Activated naive CD4-positive, alpha-beta T cell treated with anti-CD3 and anti-CD28 coated beads, Interleukin-2, amount 50 U/mL, for 16 hours (primary cell): Measurements from ENCODE around the gene CAVIN1.
"Not testable (repeated sequence)": the region's sequence is repeated elsewhere in the genome, so short reads cannot be mapped to it uniquely, and the experiment has no call there.

Experiments used
- DNase-seq: peaks from one replicate; pipeline ENCODE4 v3.0.0-alpha.2; 2020

The CAVIN1 gene

DNA sequence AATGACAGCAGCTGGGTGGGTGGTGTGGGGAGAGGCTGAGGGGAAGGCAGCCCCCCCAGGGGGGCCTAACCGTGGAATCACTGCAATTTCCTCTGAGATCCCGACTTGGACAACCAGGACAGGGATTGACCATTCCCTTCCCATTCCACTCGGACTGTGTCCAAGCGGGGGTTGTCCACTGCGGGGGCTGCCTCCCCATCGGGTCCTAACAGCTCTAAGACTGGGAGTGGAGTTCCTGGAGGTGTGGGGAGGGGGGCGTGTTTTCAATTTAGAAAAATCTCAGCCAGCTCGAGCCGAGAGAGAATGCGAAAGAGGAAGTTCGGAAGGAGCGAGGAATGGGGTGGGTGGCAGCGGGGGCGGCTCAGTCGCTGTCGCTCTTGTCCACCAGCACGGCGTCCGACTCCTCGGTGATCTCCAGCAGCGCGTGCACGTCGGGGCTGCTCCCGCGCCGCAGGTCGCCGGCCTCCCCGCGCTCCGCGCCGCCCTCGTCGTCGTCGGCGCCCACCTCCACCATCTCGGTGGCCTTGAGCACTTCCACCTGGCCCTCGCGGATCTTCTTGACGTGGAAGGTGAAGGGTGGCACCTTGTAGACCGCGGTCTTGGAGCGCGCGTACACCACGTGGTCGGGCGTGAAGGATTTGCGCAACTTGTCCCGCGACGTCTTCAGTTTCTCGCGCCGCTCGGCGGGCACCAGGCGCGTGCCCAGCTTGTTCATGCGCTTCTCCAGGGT lies 18.6 kb downstream of the CAVIN1 start:
- no peak for DNase-seq

DNA sequence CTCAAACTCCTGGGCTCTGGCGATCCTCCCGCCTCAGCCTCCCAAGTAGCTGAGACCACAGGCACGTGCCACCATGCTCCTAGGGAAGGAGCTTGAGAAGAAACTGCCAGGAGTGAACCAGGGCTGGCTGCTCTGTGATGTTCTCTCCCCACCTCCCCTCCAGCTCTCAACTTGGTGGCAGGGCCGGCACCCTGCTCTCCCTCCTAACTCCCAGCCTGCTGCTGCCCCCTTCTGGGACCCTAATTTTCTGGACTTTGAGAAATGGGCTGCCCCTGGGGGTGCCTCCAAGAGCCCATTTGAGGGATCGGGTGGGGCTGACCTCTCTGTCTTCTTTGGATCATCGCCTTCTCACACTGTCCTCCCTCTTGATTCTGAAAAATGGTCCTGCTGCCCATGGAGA lies 19.9 kb downstream of the CAVIN1 start:
- peak; percentile 64 for DNase-seq

DNA sequence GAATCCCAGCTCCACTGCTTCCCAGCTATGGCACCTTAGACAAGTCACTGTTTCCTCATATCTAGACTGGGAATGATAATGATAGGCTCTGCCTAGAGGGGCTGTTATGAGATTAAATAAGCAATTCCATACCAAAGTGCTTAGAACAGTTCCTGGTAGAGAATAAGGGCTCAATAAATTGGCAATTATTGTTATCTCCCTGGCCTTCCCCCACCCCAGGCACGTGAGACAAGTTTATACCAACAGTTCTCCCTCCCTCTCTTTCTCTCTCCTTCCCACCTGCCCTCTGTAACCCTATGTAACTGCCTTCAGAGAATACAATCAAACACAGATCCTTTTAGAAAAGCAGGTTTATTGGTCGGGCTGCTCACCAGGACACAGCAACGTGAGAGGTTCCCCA lies 20.9 kb downstream of the CAVIN1 start:
- DNase-seq: no peak

DNA sequence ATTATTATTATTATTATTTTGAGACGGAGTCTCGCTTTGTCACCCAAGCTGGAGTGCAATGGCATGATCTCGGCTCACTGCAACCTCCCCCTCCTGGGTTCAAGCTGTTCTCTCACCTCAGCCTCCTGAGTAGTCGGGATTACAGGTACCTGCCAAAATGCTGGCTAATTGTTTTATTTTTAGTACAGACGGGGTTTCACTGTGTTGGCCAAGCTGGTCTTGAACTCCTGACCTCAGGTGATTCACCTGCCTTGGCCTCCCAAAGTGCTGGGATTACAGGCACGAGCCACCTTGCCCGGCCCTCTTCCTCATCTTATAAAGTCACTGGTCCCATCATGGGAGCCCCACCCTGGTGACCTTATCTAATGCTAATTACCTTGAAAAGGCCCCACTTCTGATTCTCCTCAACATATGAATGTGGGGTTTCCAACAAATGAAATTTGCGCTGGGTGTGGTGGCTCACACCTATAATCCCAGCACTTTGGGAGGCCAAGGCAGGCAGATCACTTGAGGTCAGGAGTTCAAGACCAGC lies 22.1 kb downstream of the CAVIN1 start:
- not testable (repeated sequence) for DNase-seq

DNA sequence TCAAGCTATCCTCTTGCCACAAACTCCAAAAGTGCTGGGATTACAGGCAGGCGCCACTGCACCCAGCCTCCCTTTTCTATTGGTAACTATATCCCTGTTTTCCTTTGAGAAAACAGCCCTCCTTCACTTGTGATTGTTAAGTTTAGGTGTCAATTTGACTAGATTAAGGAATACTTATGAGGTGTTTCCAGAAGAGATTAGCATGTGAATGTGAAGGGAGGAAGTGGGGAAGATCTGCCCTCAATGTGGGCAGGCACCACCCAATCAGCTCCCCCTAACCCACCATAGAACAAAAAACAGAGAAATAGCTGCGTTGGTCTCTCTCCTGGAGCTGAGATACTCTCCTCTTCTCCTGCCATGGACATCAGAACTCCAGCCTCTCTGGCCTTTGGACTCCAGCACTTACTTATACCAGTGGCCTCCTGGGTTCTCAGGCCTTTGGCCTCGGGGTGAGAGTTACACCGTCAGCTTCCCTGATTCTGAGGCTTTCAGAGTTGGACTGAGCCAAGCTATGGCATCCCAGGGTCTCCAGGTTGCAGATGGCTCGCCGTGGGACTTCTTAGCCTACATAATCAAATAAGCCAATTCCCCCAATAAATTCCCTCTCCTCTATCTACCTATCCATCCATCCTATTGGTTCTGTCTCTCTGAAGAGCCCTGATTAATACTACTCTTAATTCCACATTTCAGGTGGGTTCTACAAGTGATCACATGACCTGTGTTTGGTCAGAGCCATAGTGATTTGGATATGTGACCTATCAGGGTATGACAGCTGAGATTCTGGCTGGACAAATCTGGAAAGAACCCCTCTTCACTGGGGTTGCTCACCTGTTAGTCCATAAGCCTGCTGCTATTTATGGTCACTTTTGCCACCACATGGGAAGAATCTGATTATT lies 22.9 kb downstream of the CAVIN1 start:
- DNase-seq: no peak

DNA sequence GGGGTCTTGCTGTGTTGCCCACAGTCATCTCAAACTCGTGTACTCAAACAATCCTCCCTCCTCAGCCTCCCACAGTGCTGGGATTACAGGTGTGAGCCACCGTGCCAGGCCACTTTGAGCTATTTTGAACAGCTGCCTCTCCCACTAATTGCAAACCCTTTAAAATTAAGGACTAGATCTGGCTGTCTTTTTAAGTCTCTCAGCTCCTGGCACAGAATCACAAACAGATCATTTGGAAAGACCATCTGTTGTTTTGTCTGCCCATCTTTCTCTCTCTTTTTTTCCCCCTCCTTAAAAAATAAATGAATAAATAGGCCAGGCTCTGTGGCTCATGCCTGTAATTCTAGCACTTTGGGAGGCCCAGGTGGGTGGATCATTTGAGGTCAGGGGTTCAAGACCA lies 23.9 kb downstream of the CAVIN1 start:
- DNase-seq: no peak

DNA sequence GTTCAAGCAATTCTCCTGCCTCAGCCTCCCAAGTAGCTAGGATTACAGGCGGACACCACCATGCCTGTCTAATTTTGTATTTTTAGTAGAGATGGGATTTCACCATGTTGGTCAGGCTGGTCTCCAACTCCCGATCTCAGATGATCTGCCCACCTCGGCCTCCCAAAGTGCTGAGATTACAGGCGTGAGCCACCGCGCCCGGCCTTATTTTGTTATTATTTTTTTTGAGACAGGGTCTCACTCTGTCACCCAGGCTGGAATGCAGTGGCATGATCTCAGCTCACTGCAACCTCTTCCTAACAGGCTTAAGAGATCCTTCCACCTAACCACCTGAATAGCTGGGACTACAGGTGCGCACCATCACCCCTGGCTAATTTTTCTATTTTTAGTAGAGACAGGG lies 27.5 kb downstream of the CAVIN1 start:
- DNase-seq: not testable (repeated sequence)

DNA sequence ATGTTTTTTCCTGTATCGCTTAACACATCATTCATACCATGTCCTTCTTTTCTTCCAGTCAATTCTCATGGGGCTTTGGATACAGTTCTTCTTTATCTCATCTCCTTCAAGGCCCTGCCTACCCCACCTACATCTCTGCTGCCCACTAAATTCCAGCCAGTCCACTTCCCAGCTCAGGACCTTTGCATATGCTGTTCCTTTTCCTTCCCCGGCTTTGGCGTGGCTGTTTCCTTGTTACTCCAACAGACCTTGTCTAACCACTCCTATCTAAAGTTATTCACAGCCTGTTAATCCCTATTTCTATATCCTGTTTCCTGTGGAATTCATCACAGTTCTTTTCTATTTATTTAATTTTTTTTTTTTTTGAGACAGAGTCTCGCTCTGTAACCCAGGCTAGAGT lies 28.2 kb downstream of the CAVIN1 start:
- no peak for DNase-seq

DNA sequence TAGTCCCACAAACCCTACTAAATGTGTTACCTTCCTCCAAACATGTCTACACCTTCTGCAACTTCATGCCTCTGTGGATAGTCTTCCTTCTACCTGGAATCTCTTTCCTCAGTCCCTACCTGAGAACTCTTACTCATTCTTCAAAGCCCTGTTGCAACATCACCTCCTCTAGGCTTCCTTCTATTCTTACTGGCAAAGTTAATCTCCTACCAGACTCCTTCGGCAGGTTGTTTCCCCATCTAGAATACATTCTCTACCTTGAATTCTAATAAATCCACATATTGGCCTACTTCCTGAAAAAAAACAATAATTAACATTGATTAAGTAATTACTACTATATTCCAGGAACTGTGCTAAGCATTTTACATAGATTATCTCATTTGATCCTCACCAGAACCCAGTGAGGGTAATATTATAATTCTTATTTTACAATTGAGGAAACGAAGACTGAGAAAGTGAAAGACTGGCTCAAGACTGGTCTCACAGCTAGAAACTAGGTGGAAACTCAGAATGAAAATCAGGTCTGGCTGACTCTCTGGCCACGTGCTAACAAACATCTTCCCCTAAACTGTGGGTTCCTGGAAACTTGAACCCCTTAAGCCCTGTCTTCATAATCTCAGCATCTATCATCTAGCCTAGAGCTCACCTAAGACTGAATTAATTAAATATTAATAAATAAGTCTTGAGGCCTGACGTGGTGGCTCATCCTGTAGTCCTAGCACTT lies 30.2 kb downstream of the CAVIN1 start:
- no peak for DNase-seq

DNA sequence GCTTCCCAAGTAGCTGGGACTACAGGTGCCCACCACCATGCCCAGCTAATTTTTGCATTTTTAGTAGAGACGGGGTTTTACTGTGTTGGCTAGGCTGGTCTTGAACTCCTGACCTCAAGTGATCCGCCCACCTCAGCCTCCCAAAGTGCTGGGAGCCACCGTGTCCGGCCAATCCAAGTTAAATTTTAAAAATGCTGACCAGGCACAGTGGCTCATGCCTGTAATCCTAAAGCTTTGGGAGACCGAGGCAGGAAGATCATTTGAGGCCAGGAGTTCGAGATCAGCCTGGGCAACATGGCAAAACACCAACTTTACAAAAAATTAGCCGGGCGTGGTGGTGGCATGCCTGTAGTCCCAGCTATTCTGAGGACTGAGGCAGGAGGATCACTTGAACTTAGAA lies 31.6 kb downstream of the CAVIN1 start:
- not testable (repeated sequence) for DNase-seq

DNA sequence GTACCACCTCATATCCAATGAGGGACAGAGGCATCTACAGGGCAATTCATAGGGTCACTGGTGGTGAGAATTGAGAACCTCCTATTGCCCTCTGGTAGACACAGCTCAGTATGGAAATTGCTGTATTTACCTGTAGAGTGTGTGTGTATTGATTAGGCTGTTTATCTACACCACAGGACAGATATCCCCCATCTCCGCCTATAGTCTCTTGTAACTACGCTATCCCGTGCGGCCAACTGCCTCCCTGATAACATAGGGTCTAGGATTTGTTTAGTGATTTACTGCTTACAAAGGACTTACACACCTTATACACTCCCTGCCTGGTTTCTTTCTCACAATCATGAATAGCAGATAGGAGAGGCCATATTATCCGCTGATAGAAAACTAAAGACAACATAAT lies 33.2 kb downstream of the CAVIN1 start:
- no peak for DNase-seq

DNA sequence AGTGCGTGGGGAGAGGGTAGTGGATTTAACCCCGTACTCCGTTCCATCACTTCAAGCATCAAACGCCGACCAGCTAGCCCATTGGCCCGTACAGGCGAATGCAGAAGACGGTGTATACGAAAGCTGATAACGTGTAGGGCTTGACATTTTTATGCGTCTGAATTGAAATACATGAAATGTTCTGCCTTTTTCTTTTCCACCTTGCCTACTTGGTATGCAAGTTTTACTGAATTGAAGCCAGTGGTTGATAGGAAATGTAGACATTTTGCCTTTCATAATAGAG lies 34.0 kb downstream of the CAVIN1 start:
- no peak for DNase-seq

DNA sequence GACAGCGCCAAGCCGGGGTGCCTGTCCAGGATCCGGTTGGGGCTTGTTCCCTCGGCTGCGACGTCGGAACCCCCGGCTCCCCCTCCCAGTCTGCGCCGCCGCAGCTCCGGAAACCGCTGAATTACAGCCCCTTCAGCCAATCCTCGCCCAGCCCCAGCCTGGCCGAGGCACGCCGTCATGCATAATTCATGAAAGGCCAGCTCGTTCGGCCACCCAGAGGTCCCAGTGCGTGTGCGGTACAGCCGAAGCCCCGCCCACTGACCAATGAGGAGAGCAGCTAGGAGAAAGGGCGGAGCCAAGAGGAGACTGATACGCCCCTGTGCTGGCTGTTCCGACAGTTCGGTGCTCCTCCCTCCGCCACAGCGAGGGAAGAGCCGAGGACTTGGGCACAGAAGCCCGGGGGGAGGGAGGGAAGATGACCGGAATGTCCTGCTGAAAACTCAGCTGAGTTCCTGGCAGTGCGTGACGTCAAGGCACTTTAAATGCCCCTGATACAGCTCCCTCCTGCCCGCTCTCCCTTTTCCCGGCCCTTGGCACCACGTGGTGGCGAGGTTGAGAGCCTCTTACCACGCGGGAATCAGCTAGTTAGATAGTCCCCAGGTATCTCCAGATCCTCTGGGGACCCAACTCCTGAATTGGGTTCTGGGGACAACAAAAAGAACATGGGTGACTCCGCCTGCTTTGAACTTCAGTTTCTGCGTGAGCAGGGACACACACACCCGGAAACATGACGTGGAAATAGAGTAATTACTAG lies 34.5 kb downstream of the CAVIN1 start, which contains the start of gene STAT3:
Gene STAT3 (minus strand): TSS at position 62 of the 754 bp plus-strand sequence. CDS start 39,926 bp downstream, outside the sequence.
- peak; percentile 100 for DNase-seq

DNA sequence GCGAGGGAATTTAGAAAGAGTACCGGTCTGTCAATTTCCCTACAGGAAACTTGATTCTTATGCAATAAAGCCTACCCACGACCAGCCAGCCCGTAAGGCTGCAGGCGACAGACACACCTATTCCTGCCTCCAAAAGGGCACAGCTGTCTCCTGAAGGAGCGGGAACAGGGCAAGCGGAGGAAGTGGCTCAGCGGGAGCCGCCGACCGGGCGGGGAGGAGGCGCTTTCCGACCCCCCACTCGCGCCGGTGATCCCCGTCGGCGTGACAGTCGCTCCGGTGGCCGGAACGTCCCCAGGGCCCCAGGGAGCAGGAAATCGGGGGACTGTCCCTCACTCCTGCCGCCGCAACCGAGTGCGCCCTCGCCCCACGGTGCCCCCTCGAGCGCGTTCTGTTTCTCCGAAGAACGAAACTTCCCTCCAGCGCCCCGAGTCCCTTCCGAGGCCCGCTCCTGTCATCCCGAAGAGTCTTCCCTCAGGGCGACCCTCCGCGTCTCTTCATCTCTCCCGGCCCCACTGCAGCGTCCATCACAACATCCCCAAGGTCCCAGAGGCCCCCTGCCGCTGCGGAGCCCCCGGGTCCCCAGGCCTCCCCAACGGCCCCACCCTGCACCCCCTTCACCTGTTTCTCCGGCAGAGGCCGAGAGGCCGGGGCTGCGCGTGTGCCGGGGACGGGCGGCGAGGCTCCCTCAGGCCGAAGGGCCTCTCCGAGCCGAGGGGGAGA lies 35.2 kb downstream of the CAVIN1 start:
- DNase-seq: peak; percentile 36

DNA sequence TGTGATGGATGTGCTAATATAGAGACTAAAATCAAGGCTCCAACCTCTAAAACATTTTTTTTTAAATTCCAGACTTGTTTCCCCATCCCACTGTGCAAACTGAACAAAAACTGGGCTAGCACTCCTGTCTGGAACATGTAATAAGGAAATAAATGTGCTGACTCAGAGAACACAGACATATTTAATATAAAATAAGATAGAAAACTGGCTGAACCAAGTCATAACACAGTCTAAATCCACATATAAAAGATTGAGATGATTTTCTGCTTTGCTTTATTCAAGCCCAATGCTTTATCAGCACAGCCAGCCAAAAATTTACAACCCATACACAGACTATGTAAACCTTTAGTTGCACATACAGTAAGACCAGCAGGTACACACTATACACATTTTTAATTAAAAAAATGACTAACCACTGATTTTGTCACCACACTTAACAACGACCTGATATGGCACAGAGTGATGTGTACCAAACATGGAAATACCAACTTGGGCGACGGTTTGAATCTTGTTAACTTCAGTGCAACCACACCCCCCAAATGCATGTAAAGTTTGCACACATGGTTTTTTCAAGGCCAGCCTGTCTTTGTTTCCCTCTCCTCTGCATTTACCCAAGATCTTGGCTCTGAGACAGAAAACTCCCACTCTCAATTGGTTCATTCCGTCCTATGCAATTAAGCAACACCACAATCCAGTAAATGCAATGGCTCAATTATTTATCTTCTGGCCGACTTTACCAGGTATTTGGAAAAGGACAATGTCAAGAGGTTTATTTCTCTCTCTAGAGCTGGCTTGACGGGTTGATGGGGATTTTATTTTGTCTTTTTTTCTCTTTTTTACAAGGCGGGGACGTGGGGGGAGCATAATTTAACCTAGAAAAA lies 36.0 kb downstream of the CAVIN1 start:
- no peak for DNase-seq

DNA sequence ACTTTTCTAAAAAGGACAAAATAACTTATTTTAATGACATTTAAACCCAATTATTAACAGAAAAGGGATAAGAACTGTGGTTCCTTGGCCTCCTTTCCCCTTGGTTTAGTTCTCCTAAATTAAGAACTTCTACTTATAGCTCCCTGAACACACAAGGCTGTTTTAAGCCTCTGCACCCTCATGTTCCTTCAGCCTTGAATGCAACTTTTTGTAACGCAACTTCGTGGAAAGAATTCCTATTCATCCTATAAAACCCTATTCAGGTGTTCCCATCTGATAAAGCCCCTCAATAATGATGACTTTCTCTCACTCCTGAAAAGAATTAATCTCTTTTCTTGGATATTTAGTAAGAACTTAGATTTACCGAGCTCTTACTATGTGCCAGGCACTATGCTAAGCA lies 41.2 kb downstream of the CAVIN1 start:
- DNase-seq: no peak

DNA sequence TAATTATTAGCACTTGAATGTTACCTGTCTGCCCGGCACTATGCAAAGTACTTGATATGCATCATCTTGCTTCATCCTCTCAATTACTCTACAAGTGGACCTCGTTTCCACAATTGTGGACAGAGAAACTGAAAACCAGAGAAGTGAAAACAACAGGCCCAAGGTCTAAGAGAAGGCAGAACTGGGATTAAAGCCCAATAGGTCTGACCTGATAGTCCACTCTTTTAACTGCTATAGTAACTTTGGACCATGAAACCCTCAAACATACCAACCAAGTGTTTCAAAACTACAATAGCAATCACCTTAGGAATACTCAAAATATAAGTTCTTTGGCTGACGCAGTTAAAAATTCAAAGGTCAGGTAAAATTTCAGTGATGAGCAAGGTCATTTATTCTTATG lies 42.1 kb downstream of the CAVIN1 start:
- no peak for DNase-seq

DNA sequence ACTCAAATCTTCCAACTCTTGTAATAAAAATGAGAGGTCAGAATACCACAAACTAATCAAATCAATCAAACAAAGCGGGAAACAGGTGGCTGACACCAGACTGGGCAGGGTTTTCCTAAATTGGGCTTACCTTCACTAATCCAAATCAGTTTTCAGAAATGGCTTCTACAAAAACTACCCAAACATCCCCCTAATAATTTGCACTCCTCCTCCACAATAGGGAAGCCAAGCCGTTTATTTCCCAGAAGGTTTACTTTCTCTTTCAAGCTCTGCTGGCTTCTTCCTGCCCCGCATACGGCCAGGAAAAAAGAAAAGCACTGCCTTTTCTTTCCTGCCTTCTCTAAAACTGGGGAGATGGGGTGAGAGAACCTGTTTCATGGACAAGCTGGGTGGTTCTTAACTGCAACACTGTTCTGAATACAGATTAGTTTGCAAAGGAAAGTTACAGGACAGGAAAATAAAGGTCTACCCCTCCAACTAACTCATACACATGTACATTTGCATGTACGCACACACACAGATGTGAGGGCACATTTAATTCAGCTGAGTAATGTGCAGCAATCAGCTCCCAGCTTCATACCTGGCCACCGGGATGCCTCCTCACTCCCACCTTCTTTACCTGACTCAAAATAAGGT lies 44.0 kb downstream of the CAVIN1 start:
- DNase-seq: no peak

DNA sequence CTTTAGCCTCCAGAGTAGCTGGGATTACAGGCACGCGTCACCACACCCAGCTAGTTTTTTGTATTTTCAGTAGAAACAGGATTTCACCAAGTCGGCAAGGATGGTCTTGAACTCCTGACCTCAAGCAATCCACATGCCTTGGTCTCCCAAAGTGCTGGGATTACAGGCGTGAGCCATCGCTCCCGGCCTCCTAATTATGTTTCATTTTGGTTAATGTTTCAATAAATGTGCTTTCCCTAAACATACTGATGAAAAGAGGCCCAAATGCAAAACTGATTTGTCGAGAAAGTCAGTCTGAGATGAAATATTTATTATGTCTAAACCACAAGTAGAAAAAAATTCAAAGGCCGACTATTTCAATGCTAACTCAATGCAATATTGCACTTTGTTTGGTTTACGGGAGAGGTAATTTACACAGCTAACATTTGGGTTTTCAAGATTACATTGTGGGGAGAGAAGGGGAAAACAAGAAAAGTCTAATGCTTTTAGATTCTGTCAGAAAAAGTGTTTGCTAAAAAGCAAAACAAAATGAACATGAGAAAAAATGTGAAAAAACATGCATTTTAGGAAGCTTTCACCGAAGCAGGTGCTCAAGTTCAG lies 44.6 kb downstream of the CAVIN1 start:
- DNase-seq: no peak

DNA sequence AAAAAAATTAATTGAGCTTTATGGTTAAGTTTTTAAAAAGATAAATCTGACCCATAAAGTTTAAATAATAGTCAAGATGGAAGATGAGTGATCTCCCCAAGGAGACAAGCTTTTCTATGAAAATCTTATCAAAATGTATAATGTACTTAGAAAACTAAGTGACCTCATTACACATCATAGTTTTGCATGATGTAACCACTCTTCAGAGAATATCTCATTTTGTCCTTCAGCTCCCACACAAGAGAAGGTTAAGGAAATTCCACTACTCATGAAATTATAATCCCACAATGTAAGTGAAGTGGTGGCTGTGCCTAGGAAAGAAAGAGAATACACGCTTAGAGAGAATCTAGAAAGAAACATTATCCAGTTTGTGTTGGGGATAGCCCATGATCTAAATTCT lies 49.2 kb downstream of the CAVIN1 start:
- no peak for DNase-seq
